Glomerular visceral epithelial cell (primary cell): Measurements from ENCODE around the gene SMAD7.

Source experiments
- DNase-seq: peaks from one replicate; pipeline ENCODE4 v3.0.0-alpha.2; 2016; ENCODE audit errors: extremely low spot score

Gene SMAD7

GRCh38 chr18:48944634-48945033, 6.1 kb downstream of the SMAD7 start:
- DNase-seq, result no peak

- DNase-seq, result no peak
Observed at GRCh38 chr18:48943736-48944527, 6.8 kb downstream of the SMAD7 start.

- DNase-seq, result no peak
Observed at GRCh38 chr18:48943333-48943732, 7.4 kb downstream of the SMAD7 start.

GRCh38 chr18:48942554-48943261, 8.1 kb downstream of the SMAD7 start:
- peak; percentile 100 for DNase-seq

- no peak for DNase-seq
Observed at GRCh38 chr18:48942086-48942485, 8.7 kb downstream of the SMAD7 start.

GRCh38 chr18:48941672-48942071, 9.1 kb downstream of the SMAD7 start:
- no peak for DNase-seq

- no peak for DNase-seq
Observed at GRCh38 chr18:48940854-48941611, 9.7 kb downstream of the SMAD7 start.

GRCh38 chr18:48939205-48940097, 11.3 kb downstream of the SMAD7 start:
- DNase-seq, result no peak

- DNase-seq, result no peak
Observed at GRCh38 chr18:48938827-48939204, 11.9 kb downstream of the SMAD7 start.

GRCh38 chr18:48937869-48938750, 12.7 kb downstream of the SMAD7 start:
- DNase-seq, result no peak

GRCh38 chr18:48935433-48935774, 15.4 kb downstream of the SMAD7 start:
- no peak for DNase-seq

GRCh38 chr18:48934723-48935432, 15.9 kb downstream of the SMAD7 start:
- DNase-seq, result no peak

GRCh38 chr18:48934415-48934722, 16.4 kb downstream of the SMAD7 start:
- DNase-seq, result no peak

- DNase-seq, result peak; percentile 61
Observed at GRCh38 chr18:48933578-48934414, 17.0 kb downstream of the SMAD7 start.

GRCh38 chr18:48932822-48933510, 17.8 kb downstream of the SMAD7 start:
- DNase-seq, result peak; percentile 81

GRCh38 chr18:48932462-48932818, 18.3 kb downstream of the SMAD7 start:
- DNase-seq, result no peak

GRCh38 chr18:48931680-48932461, 18.9 kb downstream of the SMAD7 start:
- DNase-seq, result peak; percentile 58

- DNase-seq, result peak; percentile 17
Observed at GRCh38 chr18:48930926-48931325, 19.8 kb downstream of the SMAD7 start.
